SK-N-SH (cell line): Measurements from ENCODE around the gene SYNE2. TPM values are rescaled to one million over a fixed set of nuclear protein-coding genes. Genes with fewer than 3 reads are reported as not detected.

Experiments
- CTCF ChIA-PET: fragments of 300-600, 350-600 bp; formaldehyde crosslinking; extraction: SDS; loops from one replicate; lab custom pipeline; 2021; lab: Yijun Ruan, JAX
- POLR2A ChIA-PET: fragments of 350-600 bp; sonication (Branson Sonifier 250); formaldehyde crosslinking; extraction: SDS; loops from one replicate; lab custom pipeline; 2020; ENCODE audit warnings: antibody characterized with exemption, inconsistent platforms; lab: Yijun Ruan, JAX
- DNase-seq: peaks from one replicate; pipeline ENCODE4 v3.0.0; 2012
- H2AFZ ChIP-seq: fragments of 200-600 bp; sonication (generic); 2 replicates; pipeline ENCODE4 v1.8.1; 2016; ENCODE audit warnings: antibody characterized with exemption, mild to moderate bottlenecking, low read depth
- H3F3A ChIP-seq: fragments of 200-600 bp; sonication (generic); replicated peaks from 2 replicates; pipeline ENCODE3; 2016; ENCODE audit warnings: antibody characterized with exemption, mild to moderate bottlenecking; ENCODE audit not compliant: insufficient read depth
- H3K27ac ChIP-seq, 2 experiments: fragments of 200-500 bp in 1 of 2; fragments of 200-600 bp in 1 of 2; sonication (Bioruptor generic) in 1 of 2; sonication (generic), shearing (Covaris generic) in 1 of 2; 2 replicates each; pipeline versions ENCODE4 v1.5.1 to v1.6.1; 2014 to 2016; ENCODE audit warnings: low read depth in 2 of 2, inconsistent platforms in 1 of 2, low read length in 1 of 2, mild to moderate bottlenecking in 1 of 2, mixed read lengths in 1 of 2
- H3K27me3 ChIP-seq: fragments of 200-600 bp; sonication (generic), shearing (Covaris generic); 2 replicates; pipeline ENCODE4 v1.6.1; 2016; ENCODE audit warnings: mixed run types; ENCODE audit not compliant: insufficient read depth
- H3K36me3 ChIP-seq, 2 experiments: fragments of 200-500 bp in 1 of 2; fragments of 200-600 bp in 1 of 2; sonication (Bioruptor generic) in 1 of 2; sonication (generic) in 1 of 2; replicated peaks in 1 of 2; 2 replicates each; pipeline versions ENCODE3 to v1.5.1; 2014 to 2016; ENCODE audit warnings: low read length in 1 of 2, mild to moderate bottlenecking in 1 of 2; ENCODE audit not compliant: insufficient read depth in 2 of 2, control insufficient read depth in 1 of 2
- H3K4me1 ChIP-seq, 2 experiments: fragments of 200-500 bp in 1 of 2; fragments of 200-600 bp in 1 of 2; sonication (Bioruptor generic) in 1 of 2; sonication (generic), shearing (Covaris generic) in 1 of 2; 2 replicates each; pipeline versions ENCODE4 v1.5.1 to v1.6.1; 2014 to 2016; ENCODE audit warnings: low read depth in 1 of 2, low read length in 1 of 2, mixed run types in 1 of 2; ENCODE audit not compliant: insufficient read depth in 2 of 2, control insufficient read depth in 1 of 2
- H3K4me2 ChIP-seq: fragments of 200-600 bp; sonication (generic), shearing (Covaris generic); 2 replicates; pipeline ENCODE4 v1.6.1; 2017; ENCODE audit warnings: mixed run types
- H3K4me3 ChIP-seq, 2 experiments: fragments of 200-500 bp in 1 of 2; fragments of 200-600 bp in 1 of 2; sonication (Bioruptor generic) in 1 of 2; sonication (generic), shearing (Covaris generic) in 1 of 2; 2 replicates each; pipeline versions ENCODE4 v1.5.1 to v1.8.1; 2014 to 2016; ENCODE audit warnings: low read depth in 2 of 2, inconsistent platforms in 1 of 2, low read length in 1 of 2, mild to moderate bottlenecking in 1 of 2, mixed read lengths in 1 of 2, moderate library complexity in 1 of 2
- H3K79me2 ChIP-seq: fragments of 200-600 bp; sonication (generic); 2 replicates; pipeline ENCODE4 v1.8.1; 2017; ENCODE audit warnings: mild to moderate bottlenecking; ENCODE audit not compliant: insufficient read depth
- H3K9ac ChIP-seq: fragments of 200-600 bp; sonication (generic); 2 replicates; pipeline ENCODE4 v1.6.1; 2017; ENCODE audit warnings: mixed run types
- H3K9me2 ChIP-seq: fragments of 200-600 bp; sonication (generic); 2 replicates; pipeline ENCODE4 v1.6.1; 2017; ENCODE audit warnings: mixed run types
- H3K9me3 ChIP-seq: fragments of 200-600 bp; sonication (generic); 2 replicates; pipeline ENCODE4 v1.6.1; 2017; ENCODE audit warnings: mixed run types, mild to moderate bottlenecking, moderate library complexity
- H4K20me1 ChIP-seq: fragments of 200-600 bp; sonication (generic); 2 replicates; pipeline ENCODE4 v1.6.1; 2017; ENCODE audit warnings: mild to moderate bottlenecking, mixed run types; ENCODE audit not compliant: insufficient read depth
- ELF1 ChIP-seq: IDR thresholded peaks from 2 replicates; pipeline ENCODE4 v1.4.0; 2012
- EP300 ChIP-seq, 2 experiments: IDR thresholded peaks; 2 replicates each; pipeline versions ENCODE4 v1.4.0 to v1.6.1; 2012; ENCODE audit warnings: borderline replicate concordance in 1 of 2, low read depth in 1 of 2, low read length in 1 of 2
- EZH2phosphoT487 ChIP-seq: fragments of 200-600 bp; sonication (generic); IDR thresholded peaks from 2 replicates; pipeline ENCODE4 v1.6.1; 2017; ENCODE audit warnings: low read depth, mixed run types, mild to moderate bottlenecking, antibody characterized with exemption, moderate library complexity, borderline replicate concordance
- FOXJ3 ChIP-seq: sonication (generic); formaldehyde crosslinking; IDR thresholded peaks from 2 replicates; pipeline ENCODE4 v1.5.1; 2020; ENCODE audit warnings: mild to moderate bottlenecking, missing genetic modification reagents
- GABPA ChIP-seq: IDR thresholded peaks from 2 replicates; pipeline ENCODE4 v1.4.0; 2012; ENCODE audit warnings: low read depth, mild to moderate bottlenecking
- GATA2 ChIP-seq: sonication (generic); formaldehyde crosslinking; IDR thresholded peaks from 2 replicates; pipeline ENCODE4 v1.5.0; 2020; ENCODE audit warnings: mild to moderate bottlenecking, missing genetic modification reagents
- JUND ChIP-seq: IDR thresholded peaks from 2 replicates; pipeline ENCODE4 v1.4.0; 2012
- MEF2A ChIP-seq: IDR thresholded peaks from 2 replicates; pipeline ENCODE4 v1.4.0; 2012; ENCODE audit warnings: low read depth, borderline replicate concordance
- MXI1 ChIP-seq: IDR thresholded peaks from 2 replicates; pipeline ENCODE4 v1.6.1; 2012; ENCODE audit warnings: mild to moderate bottlenecking, low read depth, low read length, improper control_type of control experiment
- NFIC ChIP-seq: IDR thresholded peaks from 2 replicates; pipeline ENCODE4 v1.4.0; 2012; ENCODE audit warnings: borderline replicate concordance
- NRF1 ChIP-seq: IDR thresholded peaks from 2 replicates; pipeline ENCODE4 v1.6.1; 2012; ENCODE audit warnings: low read depth, mild to moderate bottlenecking, low read length
- POLR2AphosphoS5 ChIP-seq: IDR thresholded peaks from 2 replicates; pipeline ENCODE4 v1.6.1; 2012; ENCODE audit warnings: low read depth, low read length
- RCOR1 ChIP-seq: fragments of 150-350 bp; IDR thresholded peaks from 2 replicates; pipeline ENCODE4 v1.6.1; 2017; ENCODE audit warnings: antibody characterized with exemption, low read length
- SIN3A ChIP-seq: IDR thresholded peaks from 2 replicates; pipeline ENCODE4 v1.6.1; 2012; ENCODE audit warnings: low read depth, mild to moderate bottlenecking, low read length, moderate library complexity, borderline replicate concordance
- SMC3 ChIP-seq: IDR thresholded peaks from 2 replicates; pipeline ENCODE4 v1.6.1; 2012; ENCODE audit warnings: low read depth, low read length, improper control_type of control experiment
- TEAD4 ChIP-seq: IDR thresholded peaks from 2 replicates; pipeline ENCODE4 v1.4.0; 2012; ENCODE audit warnings: mild to moderate bottlenecking, borderline replicate concordance; ENCODE audit not compliant: insufficient read depth
- polyA plus RNA-seq, 3 experiments: library from polyadenylated mRNA; depleted of rRNA; stranded (reverse); fragments of >200 nt; gene quantifications; 2 replicates each; pipeline ENCODE4 v1.2.3, GENCODE V29; 2012
- TF ChIP-seq, protein P1 (sequence below): IDR thresholded peaks from 2 replicates; pipeline ENCODE4 v1.4.0; 2012; ENCODE audit warnings: low read depth, borderline replicate concordance
- TF ChIP-seq, protein P2 (sequence below): IDR thresholded peaks from 2 replicates; pipeline ENCODE4 v1.4.0; 2012; ENCODE audit warnings: low read depth
- TF ChIP-seq, protein P3 (sequence below): IDR thresholded peaks from 2 replicates; pipeline ENCODE4; 2012
- TF ChIP-seq, protein P4 (sequence below): fragments of 150-350 bp; IDR thresholded peaks from 2 replicates; pipeline ENCODE4 v1.6.1; 2016; ENCODE audit warnings: mild to moderate bottlenecking, low read depth, low read length

The SYNE2 gene
- polyA plus RNA-seq, 1 of the 3 experiments (the other 2 are of a cell fraction) = 7.1 TPM

DNA sequence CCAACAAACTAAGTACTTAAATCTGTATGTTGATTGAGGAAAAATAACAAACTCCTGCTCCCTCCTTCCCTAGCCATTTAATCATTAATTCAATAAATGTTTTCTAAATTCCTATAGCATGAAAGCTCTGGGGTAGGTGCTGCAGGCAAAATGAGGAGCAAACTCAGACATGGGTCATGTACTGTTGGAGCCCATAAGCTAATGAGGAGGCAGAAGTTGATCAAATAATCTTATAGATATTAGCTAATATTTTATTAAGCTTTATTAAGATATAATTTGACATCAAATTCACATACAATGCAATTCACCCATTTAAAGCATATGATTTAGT lies 70.6 kb downstream of the SYNE2 start:
- Histone ChIP-seq H3K27ac (no peak overlapping the region), H3K4me3 (no peak overlapping the region), H3K36me3 (no peaks in the 10 kb centered on the region), H3F3A (no peaks in the 10 kb centered on the region), H3K79me2 (no peaks in the 10 kb centered on the region), H3K9ac (no peak overlapping the region), H3K4me1 (peaks cover under 1 to 4% of the 10 kb centered on the region in 2 experiments; a peak in 3 of 4 replicates), H4K20me1 (no peaks in the 10 kb centered on the region), H2AFZ (no peak overlapping the region), H3K9me3 (0 out of 2 replicates have a peak, but pooled peaks cover 4% of the 10 kb centered on the region), H3K9me2 (no peaks in the 10 kb centered on the region), H3K27me3 (no peaks in the 10 kb centered on the region), H3K4me2 (no peak overlapping the region)
- POLR2A ChIA-PET = no interaction called here
- TF ChIP-seq EZH2phosphoT487 (no peak), TEAD4 (no peak), EP300 (IDR thresholded peaks at IDR 0.05; ENCODE audit: borderline replicate concordance in 1 of 2, low read depth in 1 of 2, low read length in 1 of 2) (no peak), JUND (no peak), GATA2 (no peak), POLR2AphosphoS5 (no peak), MEF2A (no peak), NFIC (no peak), SIN3A (no peak), ELF1 (no peak), FOXJ3 (CRISPR knock-in tag) (no peak), GABPA (no peak), MXI1 (no peak), RCOR1 (no peak), SMC3 (no peak), NRF1 (no peak)
- TF ChIP-seq, protein P1, sequence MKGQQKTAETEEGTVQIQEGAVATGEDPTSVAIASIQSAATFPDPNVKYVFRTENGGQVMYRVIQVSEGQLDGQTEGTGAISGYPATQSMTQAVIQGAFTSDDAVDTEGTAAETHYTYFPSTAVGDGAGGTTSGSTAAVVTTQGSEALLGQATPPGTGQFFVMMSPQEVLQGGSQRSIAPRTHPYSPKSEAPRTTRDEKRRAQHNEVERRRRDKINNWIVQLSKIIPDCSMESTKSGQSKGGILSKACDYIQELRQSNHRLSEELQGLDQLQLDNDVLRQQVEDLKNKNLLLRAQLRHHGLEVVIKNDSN = no peak
- TF ChIP-seq, protein P2, sequence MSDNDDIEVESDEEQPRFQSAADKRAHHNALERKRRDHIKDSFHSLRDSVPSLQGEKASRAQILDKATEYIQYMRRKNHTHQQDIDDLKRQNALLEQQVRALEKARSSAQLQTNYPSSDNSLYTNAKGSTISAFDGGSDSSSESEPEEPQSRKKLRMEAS = no peak
- TF ChIP-seq, protein P3, sequence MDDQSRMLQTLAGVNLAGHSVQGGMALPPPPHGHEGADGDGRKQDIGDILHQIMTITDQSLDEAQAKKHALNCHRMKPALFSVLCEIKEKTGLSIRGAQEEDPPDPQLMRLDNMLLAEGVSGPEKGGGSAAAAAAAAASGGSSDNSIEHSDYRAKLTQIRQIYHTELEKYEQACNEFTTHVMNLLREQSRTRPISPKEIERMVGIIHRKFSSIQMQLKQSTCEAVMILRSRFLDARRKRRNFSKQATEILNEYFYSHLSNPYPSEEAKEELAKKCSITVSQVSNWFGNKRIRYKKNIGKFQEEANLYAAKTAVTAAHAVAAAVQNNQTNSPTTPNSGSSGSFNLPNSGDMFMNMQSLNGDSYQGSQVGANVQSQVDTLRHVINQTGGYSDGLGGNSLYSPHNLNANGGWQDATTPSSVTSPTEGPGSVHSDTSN = no peak
- TF ChIP-seq, protein P4, sequence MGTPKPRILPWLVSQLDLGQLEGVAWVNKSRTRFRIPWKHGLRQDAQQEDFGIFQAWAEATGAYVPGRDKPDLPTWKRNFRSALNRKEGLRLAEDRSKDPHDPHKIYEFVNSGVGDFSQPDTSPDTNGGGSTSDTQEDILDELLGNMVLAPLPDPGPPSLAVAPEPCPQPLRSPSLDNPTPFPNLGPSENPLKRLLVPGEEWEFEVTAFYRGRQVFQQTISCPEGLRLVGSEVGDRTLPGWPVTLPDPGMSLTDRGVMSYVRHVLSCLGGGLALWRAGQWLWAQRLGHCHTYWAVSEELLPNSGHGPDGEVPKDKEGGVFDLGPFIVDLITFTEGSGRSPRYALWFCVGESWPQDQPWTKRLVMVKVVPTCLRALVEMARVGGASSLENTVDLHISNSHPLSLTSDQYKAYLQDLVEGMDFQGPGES = no peak
- DNase-seq = no peak
- CTCF ChIA-PET = no interaction called here
